ENCODE data around the gene LTB4R2. TPM values are rescaled to one million over a fixed set of nuclear protein-coding genes. Genes with fewer than 3 reads are reported as not detected.

LTB4R2 gene
- total and polyA plus RNA-seq, 12 donors, result 0.51 to 2.4 (median 1.1) TPM

GRCh38 chr14:24262821-24263733 is 46.9 kb upstream of the LTB4R2 start, which contains the start of gene TGM1:
Gene TGM1, minus strand, starts transcription at chr14:24263177. Its CDS starts 825 bp downstream, at chr14:24262352.
- no peaks in the 10 kb centered on the region for H3K4me1 ChIP-seq
- H3K4me3 ChIP-seq, result no peak within 1 kb of the TSS
- H3K27ac ChIP-seq, result no peak within 1 kb of the TSS
- WGBS, 2 donors, result 87 to 88% methylated on average over 14 of the region's 14 CpGs
- ATAC-seq (peak in 1 of 8 donors; percentile 4), DNase-seq (no peak)
- H3K27me3 ChIP-seq, result no peaks in the 10 kb centered on the region
- TF ChIP-seq CTCF (IDR thresholded peaks at IDR 0.05), result no peak
- no peaks in the 10 kb centered on the region for H3K9me3 ChIP-seq
- intact Hi-C loops (cut with DNase I), result no loop called here
- peaks cover 0 to 32% (median 0%) of the 10 kb centered on the region in 9 donors for H3K36me3 ChIP-seq

- Histone ChIP-seq H3K9me3 (no peaks in the 10 kb centered on the region), H3K4me3 (no peak overlapping the region), H3K27ac (no peak overlapping the region), H3K36me3 (peaks cover 0 to 39% (median 0%) of the 10 kb centered on the region in 9 donors), H3K4me1 (no peaks in the 10 kb centered on the region), H3K27me3 (no peaks in the 10 kb centered on the region)
- WGBS, 2 donors, result 80 to 86% methylated on average over 6 of the region's 6 CpGs
- ATAC-seq (no peak), DNase-seq (no peak)
- no peak for TF ChIP-seq CTCF (IDR thresholded peaks at IDR 0.05)
- intact Hi-C loops (cut with DNase I), result no loop called here
These were observed 46.1 kb upstream of the LTB4R2 start for GRCh38 chr14:24263848-24264247.

GRCh38 chr14:24264298-24264697 is 45.6 kb upstream of the LTB4R2 start:
- 84 to 92% methylated on average over 6 of the region's 6 CpGs for WGBS, 2 donors
- H3K36me3 ChIP-seq, result peaks cover 0 to 43% (median 0%) of the 10 kb centered on the region in 9 donors
- no peak for ATAC-seq
- H3K4me3 ChIP-seq, result no peak overlapping the region
- no peaks in the 10 kb centered on the region for H3K27me3 ChIP-seq
- H3K27ac ChIP-seq, result no peak overlapping the region
- TF ChIP-seq CTCF (IDR thresholded peaks at IDR 0.05), result no peak
- no peaks in the 10 kb centered on the region for H3K9me3 ChIP-seq
- no peak for DNase-seq
- intact Hi-C loops (cut with DNase I), result no loop called here
- H3K4me1 ChIP-seq, result no peaks in the 10 kb centered on the region

GRCh38 chr14:24266344-24267244 is 43.3 kb upstream of the LTB4R2 start:
- intact Hi-C loops (cut with DNase I), result no loop called here
- Histone ChIP-seq H3K36me3 (peaks cover 0 to 49% (median 0%) of the 10 kb centered on the region in 9 donors), H3K9me3 (no peaks in the 10 kb centered on the region), H3K27me3 (no peaks in the 10 kb centered on the region), H3K4me3 (no peak overlapping the region), H3K27ac (no peak overlapping the region), H3K4me1 (peaks cover 0 to 8% (median 5%) of the 10 kb centered on the region in 9 donors)
- no peak for DNase-seq
- ATAC-seq, result no peak
- WGBS, 2 donors, result 90 to 93% methylated on average over 18 of the region's 18 CpGs
- TF ChIP-seq CTCF (IDR thresholded peaks at IDR 0.05), result no peak

All from heart right ventricle (tissue), 16 donors.